DOHH2 (cell line): ENCODE measurements around the gene TCFL5.

Source experiments
- H3F3A ChIP-seq: fragments of 200-600 bp; sonication (generic), shearing (Covaris generic); 2 replicates; pipeline ENCODE4 v1.6.0; 2016; ENCODE audit warnings: antibody characterized with exemption, mild to moderate bottlenecking; ENCODE audit not compliant: control insufficient read depth, insufficient read depth
- H3K27ac ChIP-seq: fragments of 200-600 bp; sonication (generic); 2 replicates; pipeline ENCODE4 v1.5.1; 2014; ENCODE audit warnings: low read depth, mild to moderate bottlenecking, low read length, moderate library complexity
- H3K27me3 ChIP-seq: fragments of 200-600 bp; sonication (generic); 2 replicates; pipeline ENCODE4 v1.6.1; 2014; ENCODE audit warnings: mild to moderate bottlenecking, low read length, mixed read lengths; ENCODE audit not compliant: control insufficient read depth
- H3K36me3 ChIP-seq: fragments of 200-600 bp; sonication (generic); 2 replicates; pipeline ENCODE4 v1.6.1; 2014; ENCODE audit warnings: mild to moderate bottlenecking, low read length, moderate library complexity, mixed read lengths; ENCODE audit not compliant: control insufficient read depth
- H3K4me1 ChIP-seq: fragments of 200-600 bp; sonication (generic); 2 replicates; pipeline ENCODE4 v1.6.1; 2014; ENCODE audit warnings: mild to moderate bottlenecking, low read length, mixed read lengths; ENCODE audit not compliant: control insufficient read depth
- H3K4me2 ChIP-seq: fragments of 200-600 bp; sonication (generic); 2 replicates; pipeline ENCODE4 v1.6.0; 2014; ENCODE audit warnings: mild to moderate bottlenecking, low read length, moderate library complexity
- H3K4me3 ChIP-seq: fragments of 200-600 bp; sonication (generic); 2 replicates; pipeline ENCODE4 v1.5.1; 2014; ENCODE audit warnings: mild to moderate bottlenecking, low read length, mixed read lengths
- H3K79me2 ChIP-seq: fragments of 200-600 bp; sonication (generic); 2 replicates; pipeline ENCODE4 v1.6.1; 2014; ENCODE audit warnings: mild to moderate bottlenecking, low read length, mixed read lengths; ENCODE audit not compliant: control insufficient read depth
- H3K9me2 ChIP-seq: fragments of 200-600 bp; sonication (generic); replicated peaks from 2 replicates; pipeline ENCODE4 v1.6.1; 2014; ENCODE audit warnings: mild to moderate bottlenecking, low read length, mixed read lengths; ENCODE audit not compliant: control insufficient read depth
- H3K9me3 ChIP-seq: fragments of 200-600 bp; sonication (generic); 2 replicates; pipeline ENCODE4 v1.6.1; 2014; ENCODE audit warnings: antibody characterized with exemption, low read length, mixed read lengths; ENCODE audit not compliant: control insufficient read depth, insufficient read depth
- H4K20me1 ChIP-seq: fragments of 200-600 bp; sonication (generic); 2 replicates; pipeline ENCODE4 v1.6.0; 2014; ENCODE audit warnings: low read depth, mild to moderate bottlenecking, antibody characterized with exemption, low read length, moderate library complexity; ENCODE audit not compliant: control insufficient read depth, insufficient read depth
- EZH2phosphoT487 ChIP-seq: fragments of 200-600 bp; sonication (generic); IDR thresholded peaks from 2 replicates; pipeline ENCODE4 v1.6.1; 2017; ENCODE audit warnings: borderline replicate concordance, mild to moderate bottlenecking, antibody characterized with exemption, low read length, moderate library complexity, mixed read lengths
- TF ChIP-seq, protein P1 (sequence below): fragments of 200-600 bp; sonication (generic); IDR thresholded peaks from one replicate; pipeline ENCODE4 v1.5.1; 2014; ENCODE audit warnings: antibody characterized with exemption, mild to moderate bottlenecking, low read depth, low read length; ENCODE audit not compliant: poor library complexity, severe bottlenecking

TCFL5 gene

GRCh38 chr20:62828511-62829230 is 33.0 kb downstream of the TCFL5 start:
- Histone ChIP-seq H3K79me2 (no peaks in the 10 kb centered on the region), H4K20me1 (no peaks in the 10 kb centered on the region), H3K9me3 (no peaks in the 10 kb centered on the region), H3K36me3 (no peaks in the 10 kb centered on the region), H3F3A (no peaks in the 10 kb centered on the region), H3K4me1 (peaks cover 35% of the 10 kb centered on the region), H3K4me3 (no peak overlapping the region), H3K27ac (no peak overlapping the region), H3K4me2 (no peak overlapping the region), H3K9me2 (no peaks in the 10 kb centered on the region), H3K27me3 (peaks cover 5% of the 10 kb centered on the region; the same call in 1 of the 2 replicates)
- TF ChIP-seq, protein P1, sequence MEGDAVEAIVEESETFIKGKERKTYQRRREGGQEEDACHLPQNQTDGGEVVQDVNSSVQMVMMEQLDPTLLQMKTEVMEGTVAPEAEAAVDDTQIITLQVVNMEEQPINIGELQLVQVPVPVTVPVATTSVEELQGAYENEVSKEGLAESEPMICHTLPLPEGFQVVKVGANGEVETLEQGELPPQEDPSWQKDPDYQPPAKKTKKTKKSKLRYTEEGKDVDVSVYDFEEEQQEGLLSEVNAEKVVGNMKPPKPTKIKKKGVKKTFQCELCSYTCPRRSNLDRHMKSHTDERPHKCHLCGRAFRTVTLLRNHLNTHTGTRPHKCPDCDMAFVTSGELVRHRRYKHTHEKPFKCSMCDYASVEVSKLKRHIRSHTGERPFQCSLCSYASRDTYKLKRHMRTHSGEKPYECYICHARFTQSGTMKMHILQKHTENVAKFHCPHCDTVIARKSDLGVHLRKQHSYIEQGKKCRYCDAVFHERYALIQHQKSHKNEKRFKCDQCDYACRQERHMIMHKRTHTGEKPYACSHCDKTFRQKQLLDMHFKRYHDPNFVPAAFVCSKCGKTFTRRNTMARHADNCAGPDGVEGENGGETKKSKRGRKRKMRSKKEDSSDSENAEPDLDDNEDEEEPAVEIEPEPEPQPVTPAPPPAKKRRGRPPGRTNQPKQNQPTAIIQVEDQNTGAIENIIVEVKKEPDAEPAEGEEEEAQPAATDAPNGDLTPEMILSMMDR, result no peak
- TF ChIP-seq EZH2phosphoT487, result no peak

DNA sequence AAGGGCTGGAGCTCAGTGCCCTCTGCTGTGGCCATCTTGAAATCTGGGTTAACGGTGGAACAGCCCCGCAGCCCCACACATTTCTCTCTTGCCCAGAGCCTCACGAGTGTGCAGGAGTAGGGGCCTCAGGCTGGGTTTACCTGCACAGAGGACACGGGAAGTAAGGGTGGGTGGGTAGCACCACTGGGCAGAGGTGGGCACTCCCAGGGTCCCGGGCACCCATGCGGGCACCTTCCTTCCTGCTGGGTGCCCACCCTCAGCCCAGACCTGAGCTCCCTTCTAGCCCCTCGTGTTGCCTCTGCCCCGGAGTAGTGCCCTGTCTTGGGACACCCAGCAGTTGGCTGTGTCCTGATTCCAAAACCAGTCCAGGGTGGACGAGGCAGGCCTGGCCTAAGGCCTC is 33.6 kb downstream of the TCFL5 start:
- TF ChIP-seq, protein P1, result no peak
- TF ChIP-seq EZH2phosphoT487, result no peak
- Histone ChIP-seq H3K9me3 (no peaks in the 10 kb centered on the region), H3K27ac (no peak overlapping the region), H3K9me2 (no peaks in the 10 kb centered on the region), H3K79me2 (no peaks in the 10 kb centered on the region), H4K20me1 (no peaks in the 10 kb centered on the region), H3K36me3 (no peaks in the 10 kb centered on the region), H3K4me3 (no peak overlapping the region), H3F3A (peaks cover 1% of the 10 kb centered on the region; the same call in 1 of the 2 replicates), H3K27me3 (peaks cover 5% of the 10 kb centered on the region; the same call in 1 of the 2 replicates), H3K4me1 (peaks cover 33% of the 10 kb centered on the region), H3K4me2 (no peak overlapping the region)

DNA sequence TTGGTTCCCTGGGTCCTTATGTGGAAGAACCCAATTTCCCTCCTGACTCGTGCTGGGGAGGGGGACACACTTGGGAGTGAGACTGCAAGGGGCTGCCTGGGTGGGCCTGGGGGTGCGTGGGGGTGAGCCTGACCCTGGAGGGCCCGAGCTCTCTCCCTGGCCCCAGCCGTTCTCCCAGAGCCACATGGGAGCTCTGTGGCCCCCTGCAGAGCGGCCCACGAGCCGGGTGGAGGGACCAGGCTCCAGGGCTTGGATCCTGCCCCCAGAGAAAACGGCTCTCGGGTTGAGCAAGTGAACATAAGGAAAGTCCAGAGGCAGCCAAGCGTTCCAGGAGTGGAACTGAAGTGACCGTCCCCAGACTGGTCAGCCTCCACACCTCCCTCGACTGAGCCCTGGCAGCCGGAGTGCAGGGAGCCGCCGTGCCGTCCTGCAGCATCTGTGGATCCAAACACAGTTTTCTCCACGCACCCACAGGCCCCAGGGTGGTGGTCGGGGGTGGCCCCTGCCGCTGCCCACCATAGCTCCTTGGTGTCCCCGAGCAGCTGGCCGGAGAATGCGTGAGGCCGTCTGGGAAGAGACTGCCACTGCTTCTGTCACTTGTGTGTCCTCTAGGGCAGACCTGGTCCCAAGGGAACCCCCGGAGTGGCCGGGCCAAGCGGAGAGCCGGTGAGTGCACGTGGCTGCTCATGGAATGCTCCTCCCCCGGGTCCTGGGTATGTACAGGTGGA is 34.1 kb downstream of the TCFL5 start:
- Histone ChIP-seq H3K79me2 (no peaks in the 10 kb centered on the region), H3K27ac (no peak overlapping the region), H3K27me3 (peaks cover 5% of the 10 kb centered on the region; the same call in 1 of the 2 replicates), H3K9me3 (no peaks in the 10 kb centered on the region), H3K9me2 (no peaks in the 10 kb centered on the region), H4K20me1 (no peaks in the 10 kb centered on the region), H3F3A (peaks cover 3% of the 10 kb centered on the region; the same call in 1 of the 2 replicates), H3K4me2 (no peak overlapping the region), H3K36me3 (no peaks in the 10 kb centered on the region), H3K4me3 (no peak overlapping the region), H3K4me1 (peaks cover 28% of the 10 kb centered on the region)
- TF ChIP-seq EZH2phosphoT487, result no peak
- TF ChIP-seq, protein P1, result no peak
